ENCODE results near the gene NFIL3. TPM values are rescaled to one million over a fixed set of nuclear protein-coding genes. Genes with fewer than 3 reads are reported as not detected.
A peak's percentile ranks its signal among the peaks of the same experiment; 100 is the strongest.

NFIL3 gene
- polyA plus RNA-seq, 1 of the 3 experiments (the other 2 are of a cell fraction), result 9.3 TPM

DNA sequence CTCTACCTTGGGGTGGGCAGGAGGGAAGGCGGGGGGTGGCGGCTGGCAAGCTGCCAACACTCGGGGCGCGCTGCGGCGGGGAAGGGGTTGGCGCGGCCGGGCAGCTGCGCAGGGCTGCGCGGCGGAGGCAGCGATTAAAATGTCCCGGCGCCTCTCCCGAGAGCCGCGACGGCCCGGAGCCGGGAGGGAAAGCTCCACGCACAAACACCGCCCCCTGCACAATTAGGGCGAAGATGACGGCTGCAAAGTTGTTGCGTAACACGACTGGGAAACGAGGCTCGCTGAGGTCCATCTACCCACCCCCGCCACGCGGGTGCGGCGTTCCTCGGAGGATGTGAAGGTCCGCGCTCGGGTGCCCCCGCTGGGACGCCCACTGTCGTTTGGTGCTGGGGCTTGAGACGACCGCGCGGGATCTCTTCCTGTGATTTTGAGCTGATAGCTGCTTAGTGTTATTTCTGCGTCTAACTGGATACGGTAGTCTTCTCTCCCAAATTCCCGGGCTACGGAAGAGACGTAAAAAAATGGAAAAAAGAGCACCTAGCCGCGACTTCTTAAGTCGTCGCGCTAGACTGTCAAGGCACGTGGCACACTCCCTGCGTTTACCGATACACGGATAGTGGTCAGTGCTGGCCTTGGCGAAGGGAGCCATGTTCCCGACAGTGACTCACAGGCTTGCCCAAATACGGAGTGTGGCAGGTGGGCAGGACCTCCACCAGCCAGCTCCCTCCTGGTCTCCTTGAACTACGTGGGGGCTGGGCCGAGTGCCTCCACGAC lies 958 bp upstream of the NFIL3 start:
- peak; percentile 78 for DNase-seq
- Histone ChIP-seq H3K4me2 (peak overlapping the region; percentile 92), H3K9me3 (no peaks in the 10 kb centered on the region), H3K9me2 (no peaks in the 10 kb centered on the region), H2AFZ (ENCODE audit: low read depth) (peak overlapping the region; percentile 82), H3K36me3 (replicated peaks in 1 of 2; ENCODE audit: control insufficient read depth in 1 of 2, insufficient read depth in 2 of 2, low read length in 1 of 2) (no peaks in the 10 kb centered on the region), H3K4me1 (ENCODE audit: control insufficient read depth in 1 of 2, insufficient read depth in 2 of 2, low read depth in 1 of 2, low read length in 1 of 2) (peaks cover 3 to 13% of the 10 kb centered on the region in 2 experiments), H4K20me1 (ENCODE audit: insufficient read depth) (no peaks in the 10 kb centered on the region; the same call in 1 of the 2 replicates), H3F3A (replicated peaks; ENCODE audit: insufficient read depth) (peaks cover 5% of the 10 kb centered on the region), H3K27ac (ENCODE audit: low read depth in 2 of 2, low read length in 1 of 2) (peak overlapping the region; percentile 74 to 80), H3K4me3 (ENCODE audit: low read depth in 2 of 2, low read length in 1 of 2) (peak overlapping the region; percentile 77 to 79), H3K9ac (peak overlapping the region; percentile 86), H3K27me3 (ENCODE audit: insufficient read depth) (no peaks in the 10 kb centered on the region), H3K79me2 (ENCODE audit: insufficient read depth) (peaks cover 36% of the 10 kb centered on the region)
- ChIA-PET POLR2A (interaction anchor here (0.6 to 1.1 kb wide), 2 partner anchors 388 to 690 kb away, joined by 3 read pairs; partner anchors contain the start of gene SPTLC1), CTCF (interaction anchor here (1.2 to 4.0 kb wide), 5 partner anchors 11 to 510 kb away, joined by 3 to 67 read pairs (median 26); no protein-coding TSS in a partner anchor)
- 21% methylated on average over 24 of the region's 67 CpGs for WGBS (ENCODE audit: low lambda C conversion rate)
- no peak for TF ChIP-seq MEF2A (IDR thresholded peaks at IDR 0.05; ENCODE audit: borderline replicate concordance, low read depth)
- peak; percentile 39 for TF ChIP-seq NRF1 (IDR thresholded peaks at IDR 0.05; ENCODE audit: low read depth, low read length)
- TF ChIP-seq, protein P1, sequence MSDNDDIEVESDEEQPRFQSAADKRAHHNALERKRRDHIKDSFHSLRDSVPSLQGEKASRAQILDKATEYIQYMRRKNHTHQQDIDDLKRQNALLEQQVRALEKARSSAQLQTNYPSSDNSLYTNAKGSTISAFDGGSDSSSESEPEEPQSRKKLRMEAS (IDR thresholded peaks at IDR 0.05; ENCODE audit: low read depth), result peak; percentile 35; the same call in 1 of the 2 replicates
- TF ChIP-seq MXI1 (IDR thresholded peaks at IDR 0.05; ENCODE audit: low read depth, low read length), result peak; percentile 0; the same call in 1 of the 2 replicates
- peak; percentile 79 for TF ChIP-seq NFIC (IDR thresholded peaks at IDR 0.05; ENCODE audit: borderline replicate concordance)

DNA sequence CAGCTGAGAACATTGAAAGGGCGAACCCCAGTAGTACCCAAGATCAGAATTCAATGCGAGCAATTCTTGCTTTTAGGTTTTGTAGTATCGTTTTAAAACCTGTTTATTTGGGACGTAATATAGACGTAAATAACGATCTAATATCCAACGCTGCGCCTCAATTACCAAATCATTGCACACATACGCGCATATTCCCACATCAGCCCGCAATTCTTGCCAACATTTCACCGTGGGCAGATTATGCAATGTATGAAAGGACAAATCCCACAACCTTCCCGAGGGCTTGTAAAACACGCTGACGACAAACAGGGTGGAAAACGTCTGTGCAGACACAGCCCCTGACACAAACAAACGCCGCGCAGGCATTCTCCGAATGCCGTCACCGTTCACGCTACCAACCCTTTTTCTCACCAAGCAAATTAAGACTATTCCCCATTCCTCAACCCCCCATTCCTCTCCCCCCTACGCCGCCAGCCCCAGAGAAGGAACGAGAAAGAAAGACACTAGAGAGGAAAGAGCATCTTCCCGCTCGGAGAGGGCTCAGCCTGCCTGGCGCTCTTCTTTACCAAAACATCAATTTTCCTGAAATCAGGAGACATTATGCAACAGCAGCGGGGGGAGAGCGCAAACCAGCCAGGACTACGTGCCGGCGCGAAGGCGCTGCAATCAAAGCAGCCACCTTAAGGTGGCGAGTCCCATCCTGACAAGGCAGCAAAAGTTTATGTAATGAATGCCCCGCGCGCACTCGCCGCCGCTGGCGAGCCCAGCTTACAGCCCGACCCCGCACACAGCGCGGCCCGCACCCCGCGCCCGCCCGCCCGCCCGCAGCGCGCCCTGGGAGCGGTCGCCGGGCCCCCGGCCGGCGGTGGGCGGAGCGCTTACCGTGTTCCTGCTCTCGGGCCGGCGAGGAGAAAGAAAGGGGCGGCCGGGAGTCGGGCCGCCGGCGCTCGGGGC lies 597 bp downstream of the NFIL3 start:
- peaks cover 6 to 17% of the 10 kb centered on the region in 2 experiments for H3K4me1 ChIP-seq (ENCODE audit: control insufficient read depth in 1 of 2, insufficient read depth in 2 of 2, low read depth in 1 of 2, low read length in 1 of 2)
- H3F3A ChIP-seq (replicated peaks; ENCODE audit: insufficient read depth), result peaks cover 12% of the 10 kb centered on the region
- ChIA-PET CTCF (interaction anchor here (0.8 to 4.0 kb wide), 5 partner anchors 50 to 509 kb away, joined by 3 to 67 read pairs (median 3); no protein-coding TSS in a partner anchor), POLR2A (interaction anchor here (0.7 kb wide), 1 partner anchor 22 kb away, joined by 3 read pairs; no protein-coding TSS in a partner anchor)
- H3K4me3 ChIP-seq (ENCODE audit: low read depth in 2 of 2, low read length in 1 of 2), result peak overlapping the region; percentile 77 to 94
- peak overlapping the region; percentile 4 for H2AFZ ChIP-seq (ENCODE audit: low read depth)
- DNase-seq, result no peak
- H4K20me1 ChIP-seq (ENCODE audit: insufficient read depth), result no peaks in the 10 kb centered on the region; the same call in 1 of the 2 replicates
- H3K79me2 ChIP-seq (ENCODE audit: insufficient read depth), result peaks cover 50% of the 10 kb centered on the region
- H3K9ac ChIP-seq, result peak overlapping the region; percentile 83
- H3K9me3 ChIP-seq, result no peaks in the 10 kb centered on the region
- no peaks in the 10 kb centered on the region for H3K27me3 ChIP-seq (ENCODE audit: insufficient read depth)
- H3K4me2 ChIP-seq, result peak overlapping the region; percentile 90
- no peaks in the 10 kb centered on the region for H3K9me2 ChIP-seq
- peak overlapping the region; percentile 76 to 85 for H3K27ac ChIP-seq (ENCODE audit: low read depth in 2 of 2, low read length in 1 of 2)
- TF ChIP-seq, protein P2, sequence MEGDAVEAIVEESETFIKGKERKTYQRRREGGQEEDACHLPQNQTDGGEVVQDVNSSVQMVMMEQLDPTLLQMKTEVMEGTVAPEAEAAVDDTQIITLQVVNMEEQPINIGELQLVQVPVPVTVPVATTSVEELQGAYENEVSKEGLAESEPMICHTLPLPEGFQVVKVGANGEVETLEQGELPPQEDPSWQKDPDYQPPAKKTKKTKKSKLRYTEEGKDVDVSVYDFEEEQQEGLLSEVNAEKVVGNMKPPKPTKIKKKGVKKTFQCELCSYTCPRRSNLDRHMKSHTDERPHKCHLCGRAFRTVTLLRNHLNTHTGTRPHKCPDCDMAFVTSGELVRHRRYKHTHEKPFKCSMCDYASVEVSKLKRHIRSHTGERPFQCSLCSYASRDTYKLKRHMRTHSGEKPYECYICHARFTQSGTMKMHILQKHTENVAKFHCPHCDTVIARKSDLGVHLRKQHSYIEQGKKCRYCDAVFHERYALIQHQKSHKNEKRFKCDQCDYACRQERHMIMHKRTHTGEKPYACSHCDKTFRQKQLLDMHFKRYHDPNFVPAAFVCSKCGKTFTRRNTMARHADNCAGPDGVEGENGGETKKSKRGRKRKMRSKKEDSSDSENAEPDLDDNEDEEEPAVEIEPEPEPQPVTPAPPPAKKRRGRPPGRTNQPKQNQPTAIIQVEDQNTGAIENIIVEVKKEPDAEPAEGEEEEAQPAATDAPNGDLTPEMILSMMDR (IDR thresholded peaks at IDR 0.05), result peak; percentile 28
- TF ChIP-seq, protein P3, sequence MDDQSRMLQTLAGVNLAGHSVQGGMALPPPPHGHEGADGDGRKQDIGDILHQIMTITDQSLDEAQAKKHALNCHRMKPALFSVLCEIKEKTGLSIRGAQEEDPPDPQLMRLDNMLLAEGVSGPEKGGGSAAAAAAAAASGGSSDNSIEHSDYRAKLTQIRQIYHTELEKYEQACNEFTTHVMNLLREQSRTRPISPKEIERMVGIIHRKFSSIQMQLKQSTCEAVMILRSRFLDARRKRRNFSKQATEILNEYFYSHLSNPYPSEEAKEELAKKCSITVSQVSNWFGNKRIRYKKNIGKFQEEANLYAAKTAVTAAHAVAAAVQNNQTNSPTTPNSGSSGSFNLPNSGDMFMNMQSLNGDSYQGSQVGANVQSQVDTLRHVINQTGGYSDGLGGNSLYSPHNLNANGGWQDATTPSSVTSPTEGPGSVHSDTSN (IDR thresholded peaks at IDR 0.05), result peak; percentile 6; the same call in 1 of the 2 replicates
- TF ChIP-seq, protein P1 (IDR thresholded peaks at IDR 0.05; ENCODE audit: low read depth), result 0 out of 2 replicates have a peak, but pooled peaks have one; percentile 0
- TF ChIP-seq, protein P4, sequence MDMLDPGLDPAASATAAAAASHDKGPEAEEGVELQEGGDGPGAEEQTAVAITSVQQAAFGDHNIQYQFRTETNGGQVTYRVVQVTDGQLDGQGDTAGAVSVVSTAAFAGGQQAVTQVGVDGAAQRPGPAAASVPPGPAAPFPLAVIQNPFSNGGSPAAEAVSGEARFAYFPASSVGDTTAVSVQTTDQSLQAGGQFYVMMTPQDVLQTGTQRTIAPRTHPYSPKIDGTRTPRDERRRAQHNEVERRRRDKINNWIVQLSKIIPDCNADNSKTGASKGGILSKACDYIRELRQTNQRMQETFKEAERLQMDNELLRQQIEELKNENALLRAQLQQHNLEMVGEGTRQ (IDR thresholded peaks at IDR 0.05; ENCODE audit: borderline replicate concordance, low read depth, low read length), result no peak
- no peak for TF ChIP-seq SMC3 (IDR thresholded peaks at IDR 0.05; ENCODE audit: low read depth, low read length)
- H3K36me3 ChIP-seq (replicated peaks in 1 of 2; ENCODE audit: control insufficient read depth in 1 of 2, insufficient read depth in 2 of 2, low read length in 1 of 2), result no peaks in the 10 kb centered on the region
- 1% methylated on average over 36 of the region's 76 CpGs for WGBS (ENCODE audit: low lambda C conversion rate)

All from SK-N-SH (cell line).